GM18517 (cell line): ENCODE measurements around the gene TAOK3.
"Not testable (repeated sequence)": the region's sequence is repeated elsewhere in the genome, so short reads cannot be mapped to it uniquely, and the experiment has no call there.

ENCODE experiments used
- ATAC-seq: cut with Tn5 transposase; IDR thresholded peaks from one replicate; pipeline ENCODE4 v1.9.1; 2021; ENCODE audit warnings: mild to moderate bottlenecking, moderate library complexity; ENCODE audit not compliant: unreplicated experiment

TAOK3 gene

GRCh38 chr12:118145798-118146156, 226.9 kb downstream of the TAOK3 start:
- no peak for ATAC-seq

- ATAC-seq = peak; percentile 49
Measured at GRCh38 chr12:118145113-118145797, 227.5 kb downstream of the TAOK3 start.

- no peak for ATAC-seq
Measured at GRCh38 chr12:118144499-118144898, 228.2 kb downstream of the TAOK3 start.

GRCh38 chr12:118140825-118141224, 231.9 kb downstream of the TAOK3 start:
- ATAC-seq = no peak

GRCh38 chr12:118137148-118137678, 235.5 kb downstream of the TAOK3 start:
- no peak for ATAC-seq

- peak; percentile 42 for ATAC-seq
Measured at GRCh38 chr12:118136559-118137003, 236.1 kb downstream of the TAOK3 start.

- peak; percentile 85 for ATAC-seq
Measured at GRCh38 chr12:118135788-118136558, 236.7 kb downstream of the TAOK3 start, which contains the start of gene PEBP1. Gene PEBP1, plus strand, starts transcription at chr12:118136124. Its CDS starts 86 bp downstream, at chr12:118136210.

GRCh38 chr12:118129436-118129835, 243.3 kb downstream of the TAOK3 start:
- ATAC-seq = not testable (repeated sequence)

- no peak for ATAC-seq
Measured at GRCh38 chr12:118127867-118128266, 244.8 kb downstream of the TAOK3 start.

- ATAC-seq = no peak
Measured at GRCh38 chr12:118126119-118126757, 246.5 kb downstream of the TAOK3 start.

GRCh38 chr12:118125743-118126118, 247.0 kb downstream of the TAOK3 start:
- no peak for ATAC-seq

GRCh38 chr12:118124333-118124874, 248.3 kb downstream of the TAOK3 start:
- ATAC-seq = no peak

- no peak for ATAC-seq
Measured at GRCh38 chr12:118122264-118122663, 250.4 kb downstream of the TAOK3 start.

GRCh38 chr12:118120579-118121363, 251.9 kb downstream of the TAOK3 start:
- no peak for ATAC-seq

GRCh38 chr12:118119449-118119879, 253.2 kb downstream of the TAOK3 start:
- no peak for ATAC-seq

GRCh38 chr12:118109088-118109487, 263.6 kb downstream of the TAOK3 start:
- ATAC-seq = no peak

- ATAC-seq = no peak
Measured at GRCh38 chr12:118107694-118108093, 265.0 kb downstream of the TAOK3 start.

GRCh38 chr12:118107011-118107410, 265.7 kb downstream of the TAOK3 start:
- no peak for ATAC-seq

GRCh38 chr12:118103601-118104382, 268.9 kb downstream of the TAOK3 start, which contains the start of gene VSIG10:
Gene VSIG10, minus strand, starts transcription at chr12:118104011. Its CDS starts 340 bp downstream, at chr12:118103671.
- ATAC-seq = no peak
